ENCODE data around the gene ARHGAP15.

Gene ARHGAP15

GRCh38 chr2:143246815-143247744 is 117.9 kb downstream of the ARHGAP15 start:
- TF ChIP-seq L3MBTL2 (conservative IDR thresholded peaks at IDR 0.05) = no peak
- TF ChIP-seq FOXA1 (IDR thresholded peaks at IDR 0.05) = no peak
- no peak for TF ChIP-seq TARDBP (IDR thresholded peaks at IDR 0.05)
- no peak for TF ChIP-seq SP1 (IDR thresholded peaks at IDR 0.05)
- no peak for TF ChIP-seq ELF4 (IDR thresholded peaks at IDR 0.05)
- no peak for TF ChIP-seq BHLHE40 (IDR thresholded peaks at IDR 0.05; ENCODE audit: borderline replicate concordance)
- TF ChIP-seq LEF1 (IDR thresholded peaks at IDR 0.05; ENCODE audit: borderline replicate concordance) = no peak
- no peak for TF ChIP-seq FOXK2 (IDR thresholded peaks at IDR 0.05)
- TF ChIP-seq ARNT (IDR thresholded peaks at IDR 0.05) = no peak
- TF ChIP-seq NFRKB (IDR thresholded peaks at IDR 0.05) = no peak
- TF ChIP-seq HDGF (IDR thresholded peaks at IDR 0.05; ENCODE audit: borderline replicate concordance) = no peak
- no peak for TF ChIP-seq FOXM1 (IDR thresholded peaks at IDR 0.05; ENCODE audit: borderline replicate concordance)
- no peak for TF ChIP-seq CTBP1 (IDR thresholded peaks at IDR 0.05; ENCODE audit: borderline replicate concordance)
- TF ChIP-seq PKNOX1 (IDR thresholded peaks at IDR 0.05) = no peak
- no peak for TF ChIP-seq ZNF384 (IDR thresholded peaks at IDR 0.05)
- no peak for TF ChIP-seq SUZ12 (IDR thresholded peaks at IDR 0.05)
- ChIA-PET POLR2A (no interaction called here), CTCF (no interaction called here)
- no peak for DNase-seq (ENCODE audit: extremely low spot score)

- CTCF ChIA-PET = interaction anchor here (1.1 kb wide), 1 partner anchor 10 kb away, joined by 3 read pairs; no protein-coding TSS in a partner anchor
- POLR2A ChIA-PET = no interaction called here
- TF ChIP-seq PKNOX1 (IDR thresholded peaks at IDR 0.05) = no peak
- TF ChIP-seq FOXA1 (IDR thresholded peaks at IDR 0.05) = no peak
- TF ChIP-seq ARNT (IDR thresholded peaks at IDR 0.05) = no peak
- TF ChIP-seq NFRKB (IDR thresholded peaks at IDR 0.05) = no peak
- no peak for TF ChIP-seq SP1 (IDR thresholded peaks at IDR 0.05)
- TF ChIP-seq L3MBTL2 (conservative IDR thresholded peaks at IDR 0.05) = no peak
- no peak for TF ChIP-seq FOXK2 (IDR thresholded peaks at IDR 0.05)
- no peak for TF ChIP-seq ZNF384 (IDR thresholded peaks at IDR 0.05)
- TF ChIP-seq FOXM1 (IDR thresholded peaks at IDR 0.05; ENCODE audit: borderline replicate concordance) = no peak
- TF ChIP-seq ELF4 (IDR thresholded peaks at IDR 0.05) = no peak
- no peak for TF ChIP-seq BHLHE40 (IDR thresholded peaks at IDR 0.05; ENCODE audit: borderline replicate concordance)
- no peak for TF ChIP-seq CTBP1 (IDR thresholded peaks at IDR 0.05; ENCODE audit: borderline replicate concordance)
- no peak for TF ChIP-seq TARDBP (IDR thresholded peaks at IDR 0.05)
- no peak for TF ChIP-seq SUZ12 (IDR thresholded peaks at IDR 0.05)
- TF ChIP-seq LEF1 (IDR thresholded peaks at IDR 0.05; ENCODE audit: borderline replicate concordance) = no peak
- no peak for TF ChIP-seq HDGF (IDR thresholded peaks at IDR 0.05; ENCODE audit: borderline replicate concordance)
- DNase-seq (ENCODE audit: extremely low spot score) = no peak
These were observed 119.4 kb downstream of the ARHGAP15 start for GRCh38 chr2:143248631-143249030.

- CTCF ChIA-PET = no interaction called here
- no peak for TF ChIP-seq ELF4 (IDR thresholded peaks at IDR 0.05)
- TF ChIP-seq HDGF (IDR thresholded peaks at IDR 0.05; ENCODE audit: borderline replicate concordance) = no peak
- no peak for TF ChIP-seq CTBP1 (IDR thresholded peaks at IDR 0.05; ENCODE audit: borderline replicate concordance)
- no peak for TF ChIP-seq FOXK2 (IDR thresholded peaks at IDR 0.05)
- TF ChIP-seq ARNT (IDR thresholded peaks at IDR 0.05) = no peak
- TF ChIP-seq TARDBP (IDR thresholded peaks at IDR 0.05) = no peak
- TF ChIP-seq ZNF384 (IDR thresholded peaks at IDR 0.05) = no peak
- TF ChIP-seq BHLHE40 (IDR thresholded peaks at IDR 0.05; ENCODE audit: borderline replicate concordance) = no peak
- no peak for TF ChIP-seq LEF1 (IDR thresholded peaks at IDR 0.05; ENCODE audit: borderline replicate concordance)
- no peak for TF ChIP-seq SUZ12 (IDR thresholded peaks at IDR 0.05)
- TF ChIP-seq L3MBTL2 (conservative IDR thresholded peaks at IDR 0.05) = no peak
- TF ChIP-seq PKNOX1 (IDR thresholded peaks at IDR 0.05) = no peak
- TF ChIP-seq FOXM1 (IDR thresholded peaks at IDR 0.05; ENCODE audit: borderline replicate concordance) = no peak
- no peak for TF ChIP-seq NFRKB (IDR thresholded peaks at IDR 0.05)
- POLR2A ChIA-PET = no interaction called here
- DNase-seq (ENCODE audit: extremely low spot score) = no peak
These were observed 122.5 kb downstream of the ARHGAP15 start for GRCh38 chr2:143251681-143252080.

- TF ChIP-seq FOXA1 (IDR thresholded peaks at IDR 0.05) (no peak), CTBP1 (IDR thresholded peaks at IDR 0.05; ENCODE audit: borderline replicate concordance) (no peak), SUZ12 (IDR thresholded peaks at IDR 0.05) (no peak)
- ChIA-PET CTCF (no interaction called here), POLR2A (no interaction called here)
- no peak for DNase-seq (ENCODE audit: extremely low spot score)
These were observed 123.1 kb downstream of the ARHGAP15 start for GRCh38 chr2:143252138-143252907.

GRCh38 chr2:143254110-143254509 is 124.9 kb downstream of the ARHGAP15 start:
- ChIA-PET POLR2A (no interaction called here), CTCF (no interaction called here)
- DNase-seq (ENCODE audit: extremely low spot score) = no peak
- TF ChIP-seq SP1 (IDR thresholded peaks at IDR 0.05) (no peak), NFRKB (IDR thresholded peaks at IDR 0.05) (no peak), ZNF384 (IDR thresholded peaks at IDR 0.05) (no peak), FOXK2 (IDR thresholded peaks at IDR 0.05) (no peak), L3MBTL2 (conservative IDR thresholded peaks at IDR 0.05) (no peak), CTBP1 (IDR thresholded peaks at IDR 0.05; ENCODE audit: borderline replicate concordance) (no peak), HDGF (IDR thresholded peaks at IDR 0.05; ENCODE audit: borderline replicate concordance) (no peak)

Measured in HEK293T (cell line).